Left forelimb (tissue), 1 donor: Measurements from ENCODE around the gene HYAL3.
A peak's percentile ranks its signal among the peaks of the same experiment; 100 is the strongest.
"Not testable (repeated sequence)": the region's sequence is repeated elsewhere in the genome, so short reads cannot be mapped to it uniquely, and the experiment has no call there.

Experiments
- DNase-seq: peaks from one replicate; pipeline ENCODE4 v3.0.0-alpha.2; 2018; ENCODE audit warnings: low spot score

The HYAL3 gene

GRCh38 chr3:50290161-50290641 lies 9.0 kb downstream of the HYAL3 start:
- DNase-seq = peak; percentile 61

- no peak for DNase-seq
Observed at GRCh38 chr3:50289130-50289529, 10.1 kb downstream of the HYAL3 start.

- DNase-seq = no peak
Observed at GRCh38 chr3:50288387-50289007, 10.7 kb downstream of the HYAL3 start.

- DNase-seq = no peak
Observed at GRCh38 chr3:50287262-50287661, 11.9 kb downstream of the HYAL3 start.

GRCh38 chr3:50286322-50287227 lies 12.6 kb downstream of the HYAL3 start:
- DNase-seq = no peak

- not testable (repeated sequence) for DNase-seq
Observed at GRCh38 chr3:50284121-50284520, 15.1 kb downstream of the HYAL3 start.

GRCh38 chr3:50279255-50280016 lies 19.8 kb downstream of the HYAL3 start:
- DNase-seq = no peak

- DNase-seq = no peak
Observed at GRCh38 chr3:50278880-50279224, 20.4 kb downstream of the HYAL3 start, which contains the start of gene LSMEM2. Gene LSMEM2 (plus strand): TSS chr3:50279087. CDS start chr3:50279114, 27 bp downstream.

- no peak for DNase-seq
Observed at GRCh38 chr3:50278123-50278879, 20.9 kb downstream of the HYAL3 start.

- DNase-seq = no peak
Observed at GRCh38 chr3:50276762-50277101, 22.5 kb downstream of the HYAL3 start.

- no peak for DNase-seq
Observed at GRCh38 chr3:50275996-50276761, 23.0 kb downstream of the HYAL3 start.

- no peak for DNase-seq
Observed at GRCh38 chr3:50275141-50275995, 23.8 kb downstream of the HYAL3 start.

- no peak for DNase-seq
Observed at GRCh38 chr3:50274371-50275104, 24.7 kb downstream of the HYAL3 start.

GRCh38 chr3:50273689-50274065 lies 25.5 kb downstream of the HYAL3 start:
- no peak for DNase-seq

GRCh38 chr3:50272911-50273688 lies 26.1 kb downstream of the HYAL3 start:
- DNase-seq = peak; percentile 90

- not testable (repeated sequence) for DNase-seq
Observed at GRCh38 chr3:50272538-50272910, 26.7 kb downstream of the HYAL3 start.

- DNase-seq = no peak
Observed at GRCh38 chr3:50271314-50271936, 27.8 kb downstream of the HYAL3 start.
